ENCODE measurements around the gene GAREM1. TPM values are rescaled to one million over a fixed set of nuclear protein-coding genes. Genes with fewer than 3 reads are reported as not detected.
"Not testable (repeated sequence)": the region's sequence is repeated elsewhere in the genome, so short reads cannot be mapped to it uniquely, and the experiment has no call there.

GAREM1 gene
- total RNA-seq, 1 experiment from 2014 or later: 10.2 TPM

- peak in 1 of 2 experiments; percentile 35 for DNase-seq
- no TSS peak for BruUV-seq (replicated peaks)
- no peaks in the 10 kb centered on the region for H3K79me2 ChIP-seq (ENCODE audit: low read depth)
- no peaks in the 10 kb centered on the region for H3K27me3 ChIP-seq (ENCODE audit: insufficient read depth, low read depth)
- no peaks in the 10 kb centered on the region for H3K9me2 ChIP-seq (ENCODE audit: insufficient read depth)
- no peaks in the 10 kb centered on the region for H3K36me3 ChIP-seq (ENCODE audit: low read depth)
- H3K9me3 ChIP-seq (ENCODE audit: insufficient read depth, low read depth): no peaks in the 10 kb centered on the region
- no peak overlapping the region for H2AFZ ChIP-seq
- H3K4me2 ChIP-seq: peak overlapping the region; percentile 9; the same call in 1 of the 2 replicates
- intact Hi-C loops (cut with micrococcal nuclease; ENCODE audit: unreplicated experiment): no loop called here
- no peaks in the 10 kb centered on the region for H3F3A ChIP-seq (ENCODE audit: insufficient read depth, low read depth)
- ChIA-PET POLR2A (ENCODE audit: unreplicated experiment) (no interaction called here), CTCF (no interaction called here)
- H3K4me1 ChIP-seq (replicated peaks; ENCODE audit: insufficient read depth): 0 out of 2 replicates have a peak, but pooled peaks cover 13% of the 10 kb centered on the region
- H3K4me3 ChIP-seq: no peak overlapping the region
- TF ChIP-seq, protein P1, sequence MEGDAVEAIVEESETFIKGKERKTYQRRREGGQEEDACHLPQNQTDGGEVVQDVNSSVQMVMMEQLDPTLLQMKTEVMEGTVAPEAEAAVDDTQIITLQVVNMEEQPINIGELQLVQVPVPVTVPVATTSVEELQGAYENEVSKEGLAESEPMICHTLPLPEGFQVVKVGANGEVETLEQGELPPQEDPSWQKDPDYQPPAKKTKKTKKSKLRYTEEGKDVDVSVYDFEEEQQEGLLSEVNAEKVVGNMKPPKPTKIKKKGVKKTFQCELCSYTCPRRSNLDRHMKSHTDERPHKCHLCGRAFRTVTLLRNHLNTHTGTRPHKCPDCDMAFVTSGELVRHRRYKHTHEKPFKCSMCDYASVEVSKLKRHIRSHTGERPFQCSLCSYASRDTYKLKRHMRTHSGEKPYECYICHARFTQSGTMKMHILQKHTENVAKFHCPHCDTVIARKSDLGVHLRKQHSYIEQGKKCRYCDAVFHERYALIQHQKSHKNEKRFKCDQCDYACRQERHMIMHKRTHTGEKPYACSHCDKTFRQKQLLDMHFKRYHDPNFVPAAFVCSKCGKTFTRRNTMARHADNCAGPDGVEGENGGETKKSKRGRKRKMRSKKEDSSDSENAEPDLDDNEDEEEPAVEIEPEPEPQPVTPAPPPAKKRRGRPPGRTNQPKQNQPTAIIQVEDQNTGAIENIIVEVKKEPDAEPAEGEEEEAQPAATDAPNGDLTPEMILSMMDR (conservative IDR thresholded peaks at IDR 0.05): no peak
- no peak for TF ChIP-seq EZH2 (IDR thresholded peaks at IDR 0.05; ENCODE audit: low read depth)
- no peaks in the 10 kb centered on the region for H4K20me1 ChIP-seq (ENCODE audit: insufficient read depth)
- H3K27ac ChIP-seq: no peak overlapping the region
Observed at GRCh38 chr18:32237049-32237448, 233.6 kb downstream of the GAREM1 start.

DNA sequence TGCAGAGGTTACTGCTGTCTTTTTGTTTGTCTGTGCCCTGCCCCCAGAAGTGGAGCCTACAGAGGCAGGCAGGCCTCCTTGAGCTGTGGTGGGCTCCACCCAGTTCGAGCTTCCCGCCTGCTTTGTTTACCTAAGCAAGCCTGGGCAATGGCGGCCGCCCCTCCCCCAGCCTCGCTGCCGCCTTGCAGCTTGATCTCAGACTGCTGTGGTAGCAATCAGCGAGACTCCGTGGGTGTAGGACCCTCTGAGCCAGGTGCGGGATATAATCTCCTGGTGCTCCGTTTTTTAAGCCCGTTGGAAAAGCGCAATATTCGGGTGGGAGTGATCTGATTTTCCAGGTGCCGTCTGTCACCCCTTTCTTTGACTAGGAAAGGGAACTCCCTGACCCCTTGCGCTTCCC is 237.3 kb downstream of the GAREM1 start:
- H4K20me1 ChIP-seq (ENCODE audit: insufficient read depth); BruUV-seq (replicated peaks); H3K9me3 ChIP-seq (ENCODE audit: insufficient read depth, low read depth); POLR2A ChIA-PET (ENCODE audit: unreplicated experiment); H3K4me3 ChIP-seq; H3F3A ChIP-seq (ENCODE audit: insufficient read depth, low read depth); CTCF ChIA-PET; H3K9me2 ChIP-seq (ENCODE audit: insufficient read depth); H3K79me2 ChIP-seq (ENCODE audit: low read depth); H3K27ac ChIP-seq; H3K4me2 ChIP-seq; DNase-seq; H3K36me3 ChIP-seq (ENCODE audit: low read depth); H3K27me3 ChIP-seq (ENCODE audit: insufficient read depth, low read depth); intact Hi-C loops (cut with micrococcal nuclease; ENCODE audit: unreplicated experiment); H2AFZ ChIP-seq: not testable (repeated sequence)
- 0 out of 2 replicates have a peak, but pooled peaks cover 13% of the 10 kb centered on the region for H3K4me1 ChIP-seq (replicated peaks; ENCODE audit: insufficient read depth)

DNA sequence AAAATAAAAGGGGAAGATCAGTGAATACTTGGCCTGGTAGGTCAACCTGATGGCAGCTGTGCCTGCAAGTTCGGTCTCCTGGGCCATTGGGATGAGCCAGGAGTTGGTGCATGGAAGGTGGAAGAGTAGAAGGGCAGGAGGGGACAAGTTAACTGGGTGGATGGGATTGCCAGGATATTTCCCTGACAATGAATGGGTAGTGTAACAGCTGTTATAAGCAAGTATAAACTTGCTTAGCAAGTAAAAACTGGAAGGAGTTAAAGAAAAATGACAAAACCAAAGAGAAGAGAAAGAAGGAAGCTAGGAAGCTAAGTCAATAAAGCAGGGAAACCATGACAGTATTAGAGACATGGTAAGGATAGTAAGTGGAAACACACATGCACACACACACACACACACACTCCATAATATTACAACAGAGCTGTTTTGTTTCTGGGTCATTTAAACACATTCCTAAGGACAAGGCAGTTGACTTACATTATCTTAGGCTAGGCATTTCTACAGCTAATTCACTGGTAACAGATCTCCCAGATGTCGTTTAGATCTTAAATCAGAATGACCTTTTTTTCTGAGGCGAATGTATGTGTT is 251.2 kb downstream of the GAREM1 start:
- TF ChIP-seq EZH2 (IDR thresholded peaks at IDR 0.05; ENCODE audit: low read depth): no peak
- TF ChIP-seq, protein P1 (conservative IDR thresholded peaks at IDR 0.05): no peak
- ChIA-PET POLR2A (ENCODE audit: unreplicated experiment) (no interaction called here), CTCF (no interaction called here)

GRCh38 chr18:32216390-32216789 is 254.3 kb downstream of the GAREM1 start:
- H3K4me3 ChIP-seq: no peak overlapping the region
- no peak for DNase-seq
- no peaks in the 10 kb centered on the region for H3K9me3 ChIP-seq (ENCODE audit: insufficient read depth, low read depth)
- H4K20me1 ChIP-seq (ENCODE audit: insufficient read depth): no peaks in the 10 kb centered on the region
- H3K4me1 ChIP-seq (replicated peaks; ENCODE audit: insufficient read depth): no peaks in the 10 kb centered on the region
- BruUV-seq (replicated peaks): no TSS peak
- no peak overlapping the region for H3K4me2 ChIP-seq
- intact Hi-C loops (cut with micrococcal nuclease; ENCODE audit: unreplicated experiment): no loop called here
- TF ChIP-seq EZH2 (IDR thresholded peaks at IDR 0.05; ENCODE audit: low read depth): no peak
- TF ChIP-seq, protein P1 (conservative IDR thresholded peaks at IDR 0.05): no peak
- no peaks in the 10 kb centered on the region for H3K79me2 ChIP-seq (ENCODE audit: low read depth)
- no peak overlapping the region for H2AFZ ChIP-seq
- no peaks in the 10 kb centered on the region for H3F3A ChIP-seq (ENCODE audit: insufficient read depth, low read depth)
- H3K36me3 ChIP-seq (ENCODE audit: low read depth): no peaks in the 10 kb centered on the region
- H3K9me2 ChIP-seq (ENCODE audit: insufficient read depth): no peaks in the 10 kb centered on the region
- ChIA-PET POLR2A (ENCODE audit: unreplicated experiment) (no interaction called here), CTCF (no interaction called here)
- H3K27ac ChIP-seq: no peak overlapping the region
- no peaks in the 10 kb centered on the region for H3K27me3 ChIP-seq (ENCODE audit: insufficient read depth, low read depth)

More for the DNA sequence above, 251.2 kb downstream of the GAREM1 start:
- no TSS peak for BruUV-seq (replicated peaks)
- Histone ChIP-seq H3K4me1 (replicated peaks; ENCODE audit: insufficient read depth) (no peaks in the 10 kb centered on the region), H3K36me3 (ENCODE audit: low read depth) (no peaks in the 10 kb centered on the region), H3K9me2 (ENCODE audit: insufficient read depth) (no peaks in the 10 kb centered on the region), H3K4me2 (no peak overlapping the region), H3K9me3 (ENCODE audit: insufficient read depth, low read depth) (no peaks in the 10 kb centered on the region), H3K4me3 (no peak overlapping the region), H3F3A (ENCODE audit: insufficient read depth, low read depth) (no peaks in the 10 kb centered on the region), H3K27ac (no peak overlapping the region), H3K79me2 (ENCODE audit: low read depth) (no peaks in the 10 kb centered on the region), H3K27me3 (ENCODE audit: insufficient read depth, low read depth) (no peaks in the 10 kb centered on the region), H4K20me1 (ENCODE audit: insufficient read depth) (no peaks in the 10 kb centered on the region), H2AFZ (no peak overlapping the region)
- intact Hi-C loops (cut with micrococcal nuclease; ENCODE audit: unreplicated experiment): no loop called here
- DNase-seq: no peak

Data from PC-9 (cell line).